ENCODE results near the gene SLC35G1. TPM values are rescaled to one million over a fixed set of nuclear protein-coding genes. Genes with fewer than 3 reads are reported as not detected.
A peak's percentile ranks its signal among the peaks of the same experiment; 100 is the strongest.

Gene SLC35G1
- total and polyA plus RNA-seq, 2 of the 8 experiments (the other 6 are each of a cell fraction or from before 2014, with no cell fraction given), result 6.2 to 6.4 TPM

- TF ChIP-seq CHD7 (IDR thresholded peaks at IDR 0.05; ENCODE audit: insufficient replicate concordance, low read length), result peak; percentile 20
- no peak for TF ChIP-seq CTBP2 (IDR thresholded peaks at IDR 0.05; ENCODE audit: borderline replicate concordance, insufficient read depth, insufficient read length, low read length)
- TF ChIP-seq CHD1 (IDR thresholded peaks at IDR 0.05; ENCODE audit: low read depth, low read length), result no peak
- TF ChIP-seq POU5F1 (IDR thresholded peaks at IDR 0.05; ENCODE audit: low read depth, low read length), result peak; percentile 15; the same call in 1 of the 2 replicates
- peak; percentile 64 for TF ChIP-seq NANOG (IDR thresholded peaks at IDR 0.05; ENCODE audit: insufficient read depth, low read depth, low read length, poor library complexity, severe bottlenecking)
- no peak for TF ChIP-seq MAX (IDR thresholded peaks at IDR 0.05)
Measured at GRCh38 chr10:93897070-93897780, 3.4 kb downstream of the SLC35G1 start (continued).

Data from H1 (cell line).